ENCODE measurements around the gene SMIM44.

SMIM44 gene

DNA sequence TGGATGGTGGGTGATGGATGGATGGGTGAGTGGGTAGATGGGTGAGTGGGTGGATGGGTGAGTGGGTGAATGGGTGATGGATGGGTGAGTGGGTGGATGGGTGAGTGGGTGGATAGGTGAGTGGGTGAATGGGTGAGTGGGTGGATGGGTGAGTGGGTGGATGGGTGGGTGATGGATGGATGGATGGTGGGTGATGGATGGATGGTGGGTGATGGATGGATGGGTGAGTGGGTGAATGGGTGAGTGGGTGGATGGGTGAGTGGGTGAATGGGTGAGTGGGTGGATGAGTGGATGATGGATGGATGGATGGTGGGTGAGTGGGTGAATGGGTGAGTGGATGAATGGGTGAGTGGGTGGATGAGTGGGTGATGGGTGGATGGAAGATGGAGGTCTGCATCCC is 5.7 kb downstream of the SMIM44 start:
- no peak for DNase-seq (ENCODE audit: low spot score)

DNA sequence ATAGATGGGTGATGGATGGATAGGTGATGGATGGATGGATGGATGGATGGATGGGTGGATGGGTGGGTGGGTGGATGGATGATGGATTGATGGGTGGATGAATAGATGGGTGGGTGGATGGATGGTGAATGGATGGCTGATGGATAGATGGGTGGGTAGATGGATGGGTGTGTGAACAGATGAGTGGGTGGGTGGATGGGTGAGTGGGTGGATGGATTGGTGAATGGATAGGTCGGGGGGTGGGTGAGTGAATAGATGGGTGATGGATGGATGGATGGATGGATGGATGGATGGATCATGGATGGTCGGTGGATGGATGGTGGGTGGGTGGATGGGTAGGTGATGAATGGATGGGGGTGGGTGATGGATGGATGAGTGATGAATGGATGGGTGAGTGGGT is 6.4 kb downstream of the SMIM44 start:
- DNase-seq (ENCODE audit: low spot score) = no peak

DNA sequence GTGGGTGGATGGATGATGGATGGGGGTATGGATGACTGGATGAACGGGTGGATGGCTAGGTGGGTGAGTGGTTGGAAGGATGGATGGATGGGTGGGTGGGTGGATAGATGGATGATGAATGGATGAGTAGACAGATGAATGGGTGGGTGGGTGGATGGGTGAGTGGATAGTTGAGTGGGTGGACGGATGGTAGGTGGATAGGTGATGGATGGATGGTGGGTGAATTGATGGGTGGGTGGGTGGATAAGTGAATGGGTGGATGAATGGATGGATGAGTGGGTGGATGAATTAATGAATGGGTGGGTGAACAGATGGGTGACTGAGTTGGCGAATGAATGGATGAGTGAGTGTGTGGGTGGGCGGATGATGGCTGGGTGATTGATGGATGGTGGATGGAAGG is 7.8 kb downstream of the SMIM44 start:
- no peak for DNase-seq (ENCODE audit: low spot score)

DNA sequence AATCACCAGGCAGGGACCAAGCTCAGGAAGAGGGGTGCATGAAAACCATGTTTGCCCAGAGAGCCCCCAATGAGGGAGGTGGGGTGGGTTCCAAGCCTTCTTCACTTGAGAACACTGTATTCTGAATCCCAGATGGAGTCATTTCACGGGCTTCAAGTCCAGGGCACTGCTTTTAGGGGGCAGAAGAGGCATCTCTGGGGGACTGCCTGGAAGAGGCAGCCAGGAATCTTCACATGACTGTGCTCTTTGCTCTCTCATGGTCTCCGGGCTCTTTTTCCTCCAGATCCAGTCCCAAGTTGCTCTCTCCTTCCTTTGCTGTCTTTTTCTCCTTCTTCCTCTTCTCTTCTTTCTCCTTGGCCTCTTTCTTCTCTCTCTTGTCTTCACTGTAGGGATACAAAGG is 8.6 kb downstream of the SMIM44 start:
- DNase-seq (ENCODE audit: low spot score) = no peak

DNA sequence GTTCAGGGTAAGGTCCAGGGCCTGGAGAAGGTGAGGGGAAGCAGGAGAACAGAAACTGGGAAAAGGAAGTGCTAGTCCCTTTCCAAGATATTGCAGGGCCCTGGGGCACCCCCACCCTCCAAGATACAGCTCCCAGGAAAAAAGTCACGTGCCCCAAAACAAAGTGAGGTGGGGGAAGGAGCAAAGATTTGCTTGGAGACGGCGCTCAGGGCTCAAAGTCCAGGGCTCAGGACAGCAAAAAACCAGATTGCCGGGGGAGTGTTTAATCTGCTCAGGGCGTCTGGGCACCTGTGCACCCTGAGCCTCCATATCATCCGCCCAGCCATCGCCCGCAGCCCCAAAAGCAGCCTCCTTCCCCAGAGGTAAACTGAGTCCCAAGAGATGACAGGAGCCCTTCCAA is 9.2 kb downstream of the SMIM44 start:
- DNase-seq (ENCODE audit: low spot score) = no peak

DNA sequence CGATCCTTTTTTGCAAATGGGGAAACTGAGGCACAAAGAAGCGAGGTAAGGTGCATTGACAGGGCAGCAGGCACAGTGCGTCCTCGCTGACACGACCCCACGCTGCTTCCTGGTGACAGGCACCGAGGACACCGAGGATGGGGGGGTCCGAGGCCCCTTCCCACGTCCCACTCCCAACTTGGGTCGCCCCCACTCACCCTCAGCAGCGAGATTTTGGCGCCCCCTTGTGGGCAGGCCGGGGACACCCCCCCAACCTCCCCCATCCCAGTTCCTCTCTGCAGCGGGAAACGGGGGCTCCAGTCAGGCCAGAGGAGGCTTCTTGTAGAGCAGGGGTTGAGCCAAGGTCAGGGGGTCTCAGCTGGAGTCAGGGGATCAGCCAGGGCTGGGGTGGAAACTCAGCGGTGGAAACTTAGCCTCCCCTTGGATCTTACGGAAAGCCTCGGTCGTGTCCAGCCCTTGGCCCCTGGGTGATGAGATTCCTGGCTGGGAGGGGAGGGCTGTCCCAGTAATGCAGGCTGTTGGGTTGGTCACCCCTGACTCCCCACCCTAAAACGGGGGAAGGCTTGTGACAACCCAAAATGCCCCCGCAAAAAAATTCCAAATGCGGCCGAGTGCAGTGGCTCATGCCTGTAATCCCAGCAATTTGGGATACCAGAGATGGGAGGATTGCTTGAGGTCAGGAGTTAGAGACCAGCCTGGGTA is 11.1 kb downstream of the SMIM44 start:
- DNase-seq (ENCODE audit: low spot score) = no peak

DNA sequence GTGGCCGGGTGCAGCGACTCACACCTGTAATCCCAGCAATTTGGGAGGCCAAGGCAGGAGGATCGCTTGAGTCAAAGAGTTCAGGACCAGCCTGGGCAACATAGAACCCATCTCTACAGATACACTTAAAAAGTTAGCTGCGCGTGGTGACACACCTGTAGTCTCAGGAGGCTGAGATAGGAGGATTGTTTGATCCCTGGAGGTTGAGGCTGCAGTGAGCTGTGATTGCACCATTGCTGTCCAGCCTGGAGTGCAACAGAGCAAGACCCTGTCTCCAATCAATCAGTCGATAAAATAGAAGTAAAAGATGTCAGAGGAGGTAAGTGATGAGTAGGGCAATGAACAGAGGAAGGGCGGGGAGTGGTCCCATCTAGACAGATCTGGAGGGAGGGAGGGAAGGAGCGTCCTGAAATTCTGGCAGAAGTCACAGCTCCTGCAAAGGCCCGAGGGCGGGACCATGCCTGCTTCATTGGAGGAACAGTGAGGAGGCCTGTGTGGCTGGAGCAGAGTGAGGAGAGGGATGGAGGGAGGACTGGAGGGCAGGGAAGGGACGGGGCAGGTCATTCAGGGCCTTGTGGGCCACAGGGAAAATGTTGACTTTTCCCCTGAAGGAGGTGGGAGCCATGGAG is 12.6 kb downstream of the SMIM44 start:
- DNase-seq (ENCODE audit: low spot score) = no peak

DNA sequence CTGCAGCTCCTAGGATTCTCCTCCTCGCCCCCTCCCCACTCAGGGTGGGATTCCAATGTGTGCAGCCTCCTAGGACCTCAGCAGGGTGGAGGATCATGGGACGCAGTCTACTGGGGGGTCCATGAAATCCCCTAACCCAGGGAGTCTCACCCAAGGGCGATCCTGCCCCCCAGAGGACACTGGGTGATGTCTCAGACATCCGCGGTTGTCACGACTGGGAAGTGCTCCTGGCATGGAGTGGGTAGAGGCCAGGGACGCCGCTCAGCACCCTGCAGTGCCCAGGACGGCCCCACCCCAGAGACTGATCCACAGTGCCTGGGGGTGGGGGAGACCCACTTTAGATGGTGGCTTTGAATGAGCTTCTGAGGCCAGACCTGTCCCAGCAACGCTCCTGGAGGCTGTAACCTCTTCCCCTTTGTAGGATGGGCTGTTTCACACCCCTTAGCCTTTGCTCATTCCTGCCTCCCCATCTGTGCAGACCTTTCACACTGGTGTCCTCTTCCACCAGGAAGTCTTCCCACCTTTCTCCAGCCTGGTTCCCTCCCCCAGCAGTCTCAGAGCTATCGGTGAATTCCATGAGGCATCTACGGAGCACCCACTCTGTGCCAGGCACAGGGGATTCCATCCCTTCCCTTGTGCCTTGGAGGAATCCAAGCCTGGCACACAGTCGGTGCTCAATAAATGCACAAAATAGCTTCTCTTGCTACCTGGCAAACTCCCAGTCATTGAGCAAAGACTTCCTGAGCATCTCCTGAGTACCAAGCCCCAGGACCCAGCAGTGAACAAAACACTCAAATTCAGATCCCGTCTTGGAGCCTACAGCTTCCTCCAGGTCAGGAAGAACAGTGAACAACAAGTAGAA is 13.4 kb downstream of the SMIM44 start:
- no peak for DNase-seq (ENCODE audit: low spot score)

DNA sequence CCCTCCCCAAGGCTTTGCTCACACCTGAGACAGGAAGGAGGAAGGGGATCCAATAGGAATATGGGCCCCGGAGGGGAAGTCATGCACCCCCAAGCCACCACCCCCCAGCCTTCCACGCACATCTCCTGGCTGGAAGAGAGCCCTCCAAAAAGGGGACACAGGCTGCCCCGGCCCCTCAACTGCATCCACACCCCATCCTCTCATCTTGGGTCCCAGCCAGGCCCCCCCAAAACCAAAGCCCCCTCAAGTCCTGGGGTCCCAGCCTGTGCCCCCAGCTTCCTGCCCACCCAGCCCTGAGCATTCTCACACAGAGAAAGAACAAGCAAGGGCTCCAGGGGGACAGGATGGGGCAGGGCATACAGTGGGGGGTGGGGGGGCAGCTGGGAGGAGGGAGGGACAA is 15.0 kb downstream of the SMIM44 start:
- DNase-seq (ENCODE audit: low spot score) = no peak

DNA sequence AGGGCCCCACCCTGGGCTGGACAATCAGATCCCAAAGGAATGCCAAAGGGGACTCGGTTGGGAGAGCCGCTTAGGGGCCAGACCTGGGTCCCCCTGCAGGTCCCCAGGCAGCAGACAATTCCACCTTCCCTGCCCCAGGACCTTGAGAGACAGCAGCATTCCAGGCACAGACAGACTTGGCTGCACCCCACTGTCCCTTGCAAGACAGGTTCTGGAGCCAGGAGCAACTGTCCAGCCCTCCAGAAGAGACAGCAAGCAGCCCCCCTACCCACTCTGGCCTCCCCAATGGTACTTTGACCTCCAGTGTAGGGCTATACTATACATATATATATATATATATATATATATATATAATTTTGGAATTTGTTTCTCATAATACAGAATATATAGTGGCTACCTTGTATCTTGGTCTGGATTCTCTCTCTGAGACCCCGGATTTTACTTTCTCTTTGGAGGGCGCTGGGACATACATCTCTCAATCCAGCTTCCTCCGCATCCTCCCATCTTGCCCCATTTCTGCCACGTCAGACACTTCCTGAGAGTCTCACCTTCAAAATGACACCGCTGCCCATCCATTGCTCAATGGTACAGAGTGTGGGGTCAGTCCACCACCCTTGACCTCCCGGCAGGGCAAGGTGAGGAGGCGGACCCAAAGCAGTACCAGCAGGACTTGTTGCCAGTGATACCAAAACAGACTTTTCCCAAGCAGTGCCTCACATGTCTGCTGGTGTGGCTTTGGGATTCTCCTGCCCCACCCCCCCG is 15.6 kb downstream of the SMIM44 start:
- DNase-seq (ENCODE audit: low spot score) = no peak

DNA sequence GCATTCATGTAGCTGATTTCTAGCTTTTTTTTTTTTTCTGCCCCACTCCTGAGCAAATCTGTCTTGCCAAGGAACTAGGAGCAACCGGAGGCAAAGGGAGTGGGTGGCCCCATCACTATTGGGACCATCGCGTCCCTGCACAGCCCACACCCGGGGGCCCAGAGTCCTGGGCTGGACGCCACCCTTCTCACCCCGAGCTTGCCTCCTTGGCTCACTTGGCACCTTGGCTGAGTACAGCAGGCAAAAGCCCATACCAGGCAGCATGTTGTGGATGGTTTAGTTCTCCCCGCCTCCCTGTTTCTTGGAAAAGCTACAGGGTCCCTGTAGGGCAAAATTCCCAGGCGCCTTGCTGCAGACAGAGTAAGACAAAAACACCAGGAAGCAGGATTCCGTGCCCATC is 16.6 kb downstream of the SMIM44 start:
- DNase-seq (ENCODE audit: low spot score) = peak; percentile 24

DNA sequence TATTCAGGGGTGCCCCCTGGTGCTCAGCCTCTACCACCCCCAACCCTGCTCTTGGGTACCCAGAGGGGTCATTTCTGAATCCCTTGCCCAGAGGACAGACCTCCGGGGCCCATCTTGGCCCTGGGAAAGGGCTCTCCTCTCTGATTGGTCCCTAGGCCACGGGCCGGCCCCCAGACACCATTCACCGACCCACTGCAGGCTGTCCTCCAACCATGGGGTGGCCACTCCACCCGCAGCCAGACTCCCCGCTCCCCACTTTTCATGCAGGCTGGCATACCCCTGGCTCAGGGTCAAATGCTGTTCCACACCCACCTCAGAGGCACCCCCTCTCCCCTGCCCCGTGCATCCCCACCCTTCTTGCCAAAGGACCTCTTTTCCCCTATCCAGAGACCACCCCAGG is 17.7 kb downstream of the SMIM44 start:
- DNase-seq (ENCODE audit: low spot score) = no peak

DNA sequence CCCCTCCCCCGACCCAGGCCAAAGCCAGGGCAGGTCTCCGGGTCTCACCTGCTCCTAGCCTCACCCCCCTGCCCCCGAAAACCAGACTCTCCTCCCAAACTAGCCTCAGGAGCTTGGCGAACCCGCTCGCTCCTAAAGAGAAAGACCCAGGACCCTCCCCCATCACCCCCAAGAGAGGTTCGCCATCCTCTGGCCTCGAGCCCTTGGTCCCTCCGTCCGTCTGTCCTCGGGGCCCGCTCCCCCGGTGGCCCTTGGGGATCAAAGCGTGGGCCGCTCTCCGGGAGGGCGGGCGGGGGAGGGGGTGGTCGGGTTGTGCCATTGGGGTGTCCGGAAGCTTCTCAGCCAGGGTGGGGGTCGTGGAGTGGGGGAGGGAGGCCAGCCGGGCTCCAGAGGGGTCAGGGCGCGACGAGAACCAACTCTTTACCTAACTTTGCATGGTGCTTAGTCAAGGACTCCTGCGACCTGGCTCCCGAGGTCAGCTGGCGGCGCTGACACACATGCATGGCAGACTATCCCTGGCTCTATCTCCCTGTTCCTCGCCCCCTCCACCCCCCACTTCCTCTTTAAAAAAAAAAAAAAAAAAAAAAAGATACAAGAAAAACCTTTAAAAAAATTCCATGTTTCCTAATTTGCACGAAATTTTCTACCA is 18.5 kb downstream of the SMIM44 start:
- DNase-seq (ENCODE audit: low spot score) = no peak

DNA sequence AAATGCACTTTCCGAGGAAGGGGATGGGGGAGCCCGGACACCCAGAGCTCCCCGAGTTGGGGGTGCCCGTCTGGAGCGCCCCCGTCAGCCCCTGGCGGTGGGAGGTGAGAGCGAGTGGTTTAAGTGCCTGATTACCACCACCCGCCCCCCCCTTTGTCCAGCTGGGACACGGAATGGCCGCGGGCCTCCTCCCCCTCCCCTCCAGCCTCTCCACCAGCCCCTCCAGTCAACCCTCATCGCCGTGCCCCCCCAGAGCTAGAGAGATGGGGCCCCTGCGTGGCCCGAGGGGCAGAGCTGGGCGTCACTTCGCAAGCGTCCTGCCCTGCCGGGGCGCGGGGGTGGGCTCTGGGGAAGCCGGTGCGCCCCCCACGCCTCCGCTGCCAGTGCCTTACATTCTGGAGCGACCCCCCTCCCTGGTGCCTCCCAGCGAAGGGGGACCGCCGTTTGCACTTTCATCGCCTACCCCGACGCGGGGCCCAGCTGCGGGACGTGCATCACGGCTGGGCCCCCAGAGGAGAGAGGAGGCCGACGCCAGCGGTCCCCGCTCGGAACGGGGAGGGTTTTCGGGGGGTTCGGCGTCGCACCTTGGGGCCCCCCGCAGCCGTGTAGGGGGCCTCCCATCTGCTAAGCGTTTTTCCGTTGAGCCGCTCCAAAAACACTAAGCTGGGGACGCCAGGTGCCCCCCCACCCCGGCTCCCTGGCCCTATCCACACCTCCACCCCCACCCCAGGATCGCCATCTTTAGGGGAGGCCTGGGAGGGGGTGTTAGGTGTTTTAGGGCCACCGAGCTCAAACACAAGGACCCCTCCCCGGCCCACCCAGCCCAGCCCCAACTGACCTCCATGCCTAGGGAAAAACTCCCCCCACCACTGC is 19.3 kb downstream of the SMIM44 start:
- DNase-seq (ENCODE audit: low spot score) = no peak

DNA sequence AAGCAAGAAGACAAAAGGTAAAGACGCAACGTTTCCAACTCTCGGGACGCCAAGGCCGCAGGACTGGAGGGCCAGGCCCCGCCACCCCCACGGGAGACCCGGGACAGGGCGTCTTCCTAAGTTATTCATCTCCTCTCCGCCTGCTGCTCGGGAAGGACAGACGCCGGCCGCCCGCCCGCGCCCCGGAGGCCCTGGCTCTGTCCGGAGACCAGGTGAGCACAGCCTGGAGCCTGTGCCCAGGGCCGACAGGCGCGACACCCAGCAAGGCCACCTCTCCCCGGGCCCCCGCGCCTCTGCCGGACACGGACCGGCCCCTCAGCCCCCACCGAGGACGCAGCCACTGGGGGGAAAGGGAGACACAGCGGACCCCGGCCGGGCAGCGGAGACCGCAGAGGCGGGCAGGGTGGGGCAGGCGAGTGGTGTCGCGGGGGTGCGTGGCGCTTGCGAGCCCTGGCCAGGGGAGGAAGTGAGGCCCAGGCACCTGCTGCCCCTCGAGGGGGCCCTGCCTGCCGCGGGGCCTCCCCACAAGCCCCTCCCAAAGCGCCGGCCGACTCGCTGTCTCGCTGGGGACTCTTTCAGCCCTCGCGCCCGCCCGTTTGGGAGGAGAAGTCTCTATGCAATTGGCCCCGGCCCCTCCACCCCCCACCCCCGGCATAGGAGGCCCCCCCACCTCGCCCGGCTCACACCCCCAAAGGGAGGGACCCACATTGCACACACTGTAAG is 20.1 kb downstream of the SMIM44 start:
- DNase-seq (ENCODE audit: low spot score) = no peak

DNA sequence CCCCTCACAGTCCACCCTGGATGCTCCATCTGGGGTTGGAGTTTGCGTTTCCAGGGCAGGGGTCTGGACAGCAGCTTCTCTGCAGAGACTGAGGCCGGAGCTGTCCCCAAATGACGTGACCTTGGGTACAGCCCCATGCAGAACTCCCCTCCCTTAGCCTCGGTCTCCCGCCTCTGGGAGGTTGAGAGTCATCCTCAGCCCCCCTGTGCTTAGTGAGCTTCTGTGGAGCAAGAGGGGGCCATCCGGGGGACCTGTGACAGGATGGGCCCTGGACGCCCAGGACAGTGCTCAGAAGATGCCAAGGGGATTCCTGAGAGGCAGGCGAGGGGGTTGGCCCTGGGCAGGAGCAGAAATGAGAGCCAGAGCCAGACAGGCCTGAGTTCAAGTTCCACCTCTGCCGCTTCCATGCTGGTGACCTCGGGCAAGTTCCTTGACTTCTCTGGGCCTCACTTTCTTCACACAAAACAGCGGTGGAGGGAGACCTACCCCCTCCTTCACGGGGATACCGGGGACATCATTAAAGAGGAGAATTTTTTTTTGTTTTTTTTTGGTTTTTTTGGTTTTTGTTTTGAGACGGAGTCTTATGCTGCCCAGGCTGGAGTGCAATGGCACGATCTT is 23.2 kb downstream of the SMIM44 start:
- DNase-seq (ENCODE audit: low spot score) = no peak

DNA sequence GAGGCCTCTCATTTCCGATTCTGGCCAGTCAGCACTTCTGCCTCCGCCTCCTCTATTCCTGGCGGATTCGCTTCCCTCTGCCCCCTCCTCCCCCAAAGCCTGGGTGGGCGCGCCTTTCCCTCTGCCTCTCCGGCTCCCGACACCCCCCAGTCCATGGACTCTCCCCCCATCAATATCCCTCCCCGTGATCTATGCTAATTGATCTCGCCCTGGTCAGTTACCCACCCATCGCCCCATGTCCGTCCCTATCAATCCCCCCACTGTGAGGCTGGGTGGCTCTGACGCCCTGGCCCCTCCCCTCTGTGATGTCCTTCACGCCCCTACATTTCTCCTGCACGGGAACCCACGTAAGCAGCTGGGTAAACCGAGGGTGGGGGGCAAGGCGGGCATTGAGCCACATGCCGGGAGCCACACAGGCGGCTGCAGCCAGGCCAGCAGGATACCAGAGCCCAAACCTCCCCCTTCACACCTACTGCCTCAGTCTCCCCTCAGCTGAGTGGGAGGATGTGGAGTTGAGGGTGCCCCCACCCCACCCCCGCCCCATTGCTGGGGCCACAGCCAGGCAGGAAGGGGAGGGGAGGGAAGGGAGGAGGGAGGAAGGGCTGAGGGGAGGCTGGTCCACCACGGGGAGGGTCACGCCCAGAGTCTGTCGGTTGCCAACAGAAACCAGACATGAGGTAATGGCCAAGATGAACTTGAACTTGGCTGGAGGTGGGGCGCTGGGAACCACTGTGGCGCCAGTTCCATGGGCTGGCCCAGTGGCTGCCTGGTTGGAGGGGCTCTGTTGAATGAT is 24.0 kb downstream of the SMIM44 start:
- peak; percentile 71 for DNase-seq (ENCODE audit: low spot score)

DNA sequence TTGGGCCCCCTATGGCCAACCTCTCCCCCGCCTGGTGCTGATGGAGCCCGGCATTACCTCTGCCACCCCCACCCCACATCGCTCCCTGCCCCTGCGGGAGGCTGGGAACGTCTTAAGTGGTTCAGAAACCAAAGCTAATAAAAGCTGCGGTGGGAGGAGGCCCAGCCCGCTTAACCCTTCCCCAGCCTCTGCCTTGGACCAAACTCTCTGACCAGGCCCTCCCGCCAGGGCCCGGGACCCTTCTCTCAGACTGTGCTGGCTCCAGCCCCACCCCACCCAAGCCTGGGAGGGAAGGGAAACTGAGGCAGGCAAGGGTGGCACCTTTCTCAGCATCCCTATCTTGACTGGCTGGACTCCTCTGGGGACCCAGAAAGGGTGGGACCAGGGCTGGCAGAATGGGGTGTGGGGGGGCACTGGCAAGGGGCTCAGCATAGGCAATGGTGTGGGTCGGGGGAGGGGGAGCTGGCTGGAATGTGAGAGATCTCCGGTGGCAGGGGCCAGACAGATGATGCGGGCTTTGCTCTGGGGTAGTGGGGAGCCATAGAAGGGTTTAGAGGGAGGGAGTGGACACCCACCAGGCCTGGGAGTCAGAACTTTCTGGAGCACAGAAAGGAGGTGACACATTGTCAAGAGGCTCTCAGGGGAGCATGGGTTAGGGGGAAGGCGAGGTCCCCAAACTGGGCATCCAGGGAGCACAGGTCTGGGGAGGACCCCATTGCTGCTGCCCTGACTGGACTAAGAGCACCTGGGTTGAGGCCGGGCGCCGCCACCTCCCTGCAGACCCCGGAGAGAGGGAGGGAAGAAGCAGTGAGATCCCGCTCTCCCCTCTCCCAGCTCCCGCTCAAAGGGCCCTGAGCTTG is 24.8 kb downstream of the SMIM44 start:
- DNase-seq (ENCODE audit: low spot score) = no peak
